ENCODE measurements around the gene KDM2A.

Gene KDM2A

GRCh38 chr11:67136156-67136555 is 17.1 kb downstream of the KDM2A start:
- H3K9me2 ChIP-seq (replicated peaks; ENCODE audit: low read depth, low read length): no peaks in the 10 kb centered on the region
- TF ChIP-seq EZH2phosphoT487 (IDR thresholded peaks at IDR 0.05; ENCODE audit: borderline replicate concordance): no peak
- TF ChIP-seq, protein P1, sequence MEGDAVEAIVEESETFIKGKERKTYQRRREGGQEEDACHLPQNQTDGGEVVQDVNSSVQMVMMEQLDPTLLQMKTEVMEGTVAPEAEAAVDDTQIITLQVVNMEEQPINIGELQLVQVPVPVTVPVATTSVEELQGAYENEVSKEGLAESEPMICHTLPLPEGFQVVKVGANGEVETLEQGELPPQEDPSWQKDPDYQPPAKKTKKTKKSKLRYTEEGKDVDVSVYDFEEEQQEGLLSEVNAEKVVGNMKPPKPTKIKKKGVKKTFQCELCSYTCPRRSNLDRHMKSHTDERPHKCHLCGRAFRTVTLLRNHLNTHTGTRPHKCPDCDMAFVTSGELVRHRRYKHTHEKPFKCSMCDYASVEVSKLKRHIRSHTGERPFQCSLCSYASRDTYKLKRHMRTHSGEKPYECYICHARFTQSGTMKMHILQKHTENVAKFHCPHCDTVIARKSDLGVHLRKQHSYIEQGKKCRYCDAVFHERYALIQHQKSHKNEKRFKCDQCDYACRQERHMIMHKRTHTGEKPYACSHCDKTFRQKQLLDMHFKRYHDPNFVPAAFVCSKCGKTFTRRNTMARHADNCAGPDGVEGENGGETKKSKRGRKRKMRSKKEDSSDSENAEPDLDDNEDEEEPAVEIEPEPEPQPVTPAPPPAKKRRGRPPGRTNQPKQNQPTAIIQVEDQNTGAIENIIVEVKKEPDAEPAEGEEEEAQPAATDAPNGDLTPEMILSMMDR (conservative IDR thresholded peaks at IDR 0.05; ENCODE audit: low read length): no peak
- peaks cover 86% of the 10 kb centered on the region for H3K79me2 ChIP-seq (ENCODE audit: insufficient read depth, low read length)

DNA sequence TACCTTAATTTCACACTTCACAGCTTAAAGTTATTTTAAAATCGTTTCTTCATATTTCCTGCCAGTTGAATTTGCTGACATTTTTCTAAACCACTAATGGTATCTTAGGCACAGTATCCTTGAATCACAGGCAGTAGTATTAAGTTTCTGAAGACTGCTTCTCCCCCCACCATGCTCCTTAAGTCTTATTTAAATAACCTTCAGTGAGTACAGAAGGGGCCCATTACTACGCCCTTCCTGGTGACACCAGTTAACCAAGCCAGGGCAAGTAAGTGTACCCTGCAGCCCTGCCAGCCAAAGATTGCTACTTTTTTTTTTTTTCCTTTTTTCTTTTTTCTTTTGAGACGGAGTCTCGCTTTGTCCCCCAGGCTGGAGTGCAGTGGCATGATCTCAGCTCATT is 19.9 kb downstream of the KDM2A start:
- H3K79me2 ChIP-seq (ENCODE audit: insufficient read depth, low read length): peaks cover 73% of the 10 kb centered on the region; the same call in 1 of the 2 replicates
- no peak overlapping the region for H3K4me2 ChIP-seq (ENCODE audit: low read depth, low read length, poor library complexity, severe bottlenecking)
- H3K9ac ChIP-seq (ENCODE audit: low read depth, low read length, poor library complexity, severe bottlenecking): no peak overlapping the region
- H3K4me3 ChIP-seq (ENCODE audit: low read length, poor library complexity, severe bottlenecking): no peak overlapping the region
- H3K9me2 ChIP-seq (replicated peaks; ENCODE audit: low read depth, low read length): no peaks in the 10 kb centered on the region
- no peak overlapping the region for H2AFZ ChIP-seq (ENCODE audit: low read length)
- H3K4me1 ChIP-seq (ENCODE audit: insufficient read depth, low read length, poor library complexity, severe bottlenecking): no peaks in the 10 kb centered on the region
- peaks cover 71% of the 10 kb centered on the region; the same call in 1 of the 2 replicates for H3K36me3 ChIP-seq (ENCODE audit: insufficient read depth, low read length)
- no peaks in the 10 kb centered on the region for H3F3A ChIP-seq (ENCODE audit: low read depth)
- peaks cover 29% of the 10 kb centered on the region for H4K20me1 ChIP-seq (ENCODE audit: insufficient read depth, low read length, poor library complexity, severe bottlenecking)
- TF ChIP-seq, protein P1 (conservative IDR thresholded peaks at IDR 0.05; ENCODE audit: low read length): no peak
- TF ChIP-seq EZH2phosphoT487 (IDR thresholded peaks at IDR 0.05; ENCODE audit: borderline replicate concordance): no peak
- H3K9me3 ChIP-seq (ENCODE audit: insufficient read depth, low read depth, low read length): no peaks in the 10 kb centered on the region
- H3K27me3 ChIP-seq (ENCODE audit: insufficient read depth, low read length, poor library complexity, severe bottlenecking): no peaks in the 10 kb centered on the region

More at GRCh38 chr11:67136156-67136555, 17.1 kb downstream of the KDM2A start:
- Histone ChIP-seq H3K9ac (ENCODE audit: low read depth, low read length, poor library complexity, severe bottlenecking) (no peak overlapping the region), H3K4me1 (ENCODE audit: insufficient read depth, low read length, poor library complexity, severe bottlenecking) (no peaks in the 10 kb centered on the region), H3K9me3 (ENCODE audit: insufficient read depth, low read depth, low read length) (no peaks in the 10 kb centered on the region), H3K4me3 (ENCODE audit: low read length, poor library complexity, severe bottlenecking) (no peak overlapping the region), H3K27me3 (ENCODE audit: insufficient read depth, low read length, poor library complexity, severe bottlenecking) (no peaks in the 10 kb centered on the region), H3F3A (ENCODE audit: low read depth) (no peaks in the 10 kb centered on the region), H2AFZ (ENCODE audit: low read length) (no peak overlapping the region), H3K4me2 (ENCODE audit: low read depth, low read length, poor library complexity, severe bottlenecking) (no peak overlapping the region), H3K36me3 (ENCODE audit: insufficient read depth, low read length) (peaks cover 84% of the 10 kb centered on the region), H4K20me1 (ENCODE audit: insufficient read depth, low read length, poor library complexity, severe bottlenecking) (peaks cover 38% of the 10 kb centered on the region)

DNA sequence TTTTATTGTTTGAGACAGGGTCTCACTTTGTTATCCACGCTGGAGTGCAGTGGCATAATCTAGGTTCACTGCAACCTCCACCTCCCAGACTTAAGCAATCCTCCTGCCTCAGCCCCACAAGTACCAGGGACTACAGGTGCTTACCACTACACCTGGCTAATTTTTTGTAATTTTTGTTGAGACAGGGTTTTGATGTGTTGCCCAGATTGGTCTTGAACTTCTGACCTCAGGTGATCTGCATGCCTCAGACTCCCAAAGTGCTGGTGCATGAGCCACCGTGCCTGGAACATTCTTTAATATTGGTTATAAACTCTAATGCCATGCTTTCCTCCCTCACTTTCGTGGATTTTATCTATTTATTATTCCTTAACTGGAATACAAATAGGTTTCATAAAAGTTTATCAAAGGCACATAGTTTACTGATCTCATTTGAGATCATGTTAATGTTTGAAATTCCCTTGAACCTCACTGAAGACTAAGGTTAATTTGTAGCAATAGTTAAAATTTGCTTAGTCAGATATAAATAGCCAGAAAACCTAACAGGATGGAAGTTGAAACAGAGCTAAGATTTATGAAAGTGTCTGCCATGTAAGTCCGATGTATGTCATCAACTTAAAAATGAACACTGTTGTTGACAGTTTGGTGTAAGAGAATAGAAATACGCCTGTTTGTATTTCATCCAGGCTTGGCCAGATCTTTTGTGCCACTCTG is 27.6 kb downstream of the KDM2A start:
- no peak overlapping the region for H3K4me2 ChIP-seq (ENCODE audit: low read depth, low read length, poor library complexity, severe bottlenecking)
- H3K9ac ChIP-seq (ENCODE audit: low read depth, low read length, poor library complexity, severe bottlenecking): no peak overlapping the region
- no peaks in the 10 kb centered on the region for H3K9me2 ChIP-seq (replicated peaks; ENCODE audit: low read depth, low read length)
- H3K79me2 ChIP-seq (ENCODE audit: insufficient read depth, low read length): peaks cover 70% of the 10 kb centered on the region; the same call in 1 of the 2 replicates
- H3F3A ChIP-seq (ENCODE audit: low read depth): no peaks in the 10 kb centered on the region
- no peaks in the 10 kb centered on the region for H3K9me3 ChIP-seq (ENCODE audit: insufficient read depth, low read depth, low read length)
- H3K36me3 ChIP-seq (ENCODE audit: insufficient read depth, low read length): peaks cover 50% of the 10 kb centered on the region; the same call in 1 of the 2 replicates
- no peaks in the 10 kb centered on the region for H3K27me3 ChIP-seq (ENCODE audit: insufficient read depth, low read length, poor library complexity, severe bottlenecking)
- peaks cover 14% of the 10 kb centered on the region for H4K20me1 ChIP-seq (ENCODE audit: insufficient read depth, low read length, poor library complexity, severe bottlenecking)
- no peak overlapping the region for H2AFZ ChIP-seq (ENCODE audit: low read length)
- no peak overlapping the region for H3K4me3 ChIP-seq (ENCODE audit: low read length, poor library complexity, severe bottlenecking)
- no peaks in the 10 kb centered on the region for H3K4me1 ChIP-seq (ENCODE audit: insufficient read depth, low read length, poor library complexity, severe bottlenecking)
- TF ChIP-seq EZH2phosphoT487 (IDR thresholded peaks at IDR 0.05; ENCODE audit: borderline replicate concordance): no peak
